HG03064 (cell line): ENCODE measurements around the gene CLBA1.
"Not testable (repeated sequence)": the region's sequence is repeated elsewhere in the genome, so short reads cannot be mapped to it uniquely, and the experiment has no call there.

Experiments used
- ATAC-seq: cut with Tn5 transposase; IDR thresholded peaks from one replicate; pipeline ENCODE4 v1.9.1; 2021; ENCODE audit warnings: low read depth; ENCODE audit not compliant: unreplicated experiment

CLBA1 gene

DNA sequence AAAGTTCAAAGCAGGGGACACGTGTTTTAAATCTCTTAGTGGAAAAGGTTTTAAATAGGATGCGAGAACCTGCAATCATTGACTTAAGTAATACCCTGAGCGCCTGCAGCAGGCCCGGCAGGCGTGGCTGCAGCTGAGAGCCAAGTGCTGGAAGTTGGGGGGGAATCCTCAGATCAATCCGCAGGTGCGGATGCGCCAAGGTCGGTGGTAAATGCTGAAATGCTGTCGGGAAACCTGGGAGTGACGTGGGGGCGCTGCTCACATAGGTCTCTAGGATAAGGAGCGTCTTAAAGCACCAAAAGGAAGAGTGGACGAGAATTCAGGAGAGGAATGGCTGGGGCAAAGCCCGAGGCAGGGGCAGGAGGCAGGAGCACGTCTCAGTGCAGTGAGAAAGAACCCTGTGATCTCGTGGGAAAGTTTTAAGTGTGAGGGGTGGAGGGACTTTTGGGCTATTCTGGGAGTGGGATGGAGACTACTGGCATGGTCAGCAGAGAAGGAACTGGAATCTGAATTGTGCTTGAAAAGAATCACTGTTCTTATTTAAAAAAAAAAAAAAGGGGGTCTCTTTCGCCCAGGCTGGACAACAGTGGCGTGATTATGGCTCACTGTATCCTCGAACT, 36.2 kb downstream of the CLBA1 start:
- no peak for ATAC-seq

DNA sequence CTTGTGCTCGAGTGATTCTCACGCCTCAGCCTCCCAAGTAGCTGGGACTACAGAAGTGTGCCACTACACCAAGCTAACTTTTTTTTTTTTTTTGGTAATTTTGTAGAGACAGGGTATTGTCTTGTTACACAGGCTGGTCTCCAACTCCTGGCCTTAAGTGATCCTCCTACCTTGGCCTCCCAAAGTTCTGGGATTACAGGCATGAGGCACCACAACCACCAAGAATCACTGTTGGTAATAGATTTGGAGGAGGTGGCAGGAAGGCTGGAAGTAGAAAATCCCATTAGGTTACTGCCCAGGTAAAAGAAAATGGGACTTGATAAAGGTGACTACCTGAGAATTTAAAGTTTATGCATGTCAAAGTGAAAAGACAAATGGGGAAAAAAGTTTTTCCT, 36.7 kb downstream of the CLBA1 start:
- ATAC-seq: no peak

DNA sequence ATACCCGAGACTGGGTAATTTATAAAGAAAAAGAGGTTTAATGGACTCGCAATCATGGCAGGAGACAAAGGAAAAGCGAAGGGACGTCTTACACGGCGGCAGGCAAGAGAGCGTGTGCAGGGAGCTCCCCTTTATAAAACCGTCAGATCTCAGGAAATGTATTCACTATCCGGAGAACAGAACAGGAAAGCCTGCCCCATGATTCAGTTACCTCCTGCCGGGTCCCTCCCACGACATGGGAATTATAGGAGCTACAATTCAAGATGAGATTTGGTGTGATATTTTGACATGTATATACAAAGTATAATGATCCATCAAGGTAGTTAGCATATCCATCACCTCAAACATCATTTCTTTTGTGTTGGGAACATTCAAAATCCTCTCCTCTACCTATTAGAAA, 37.6 kb downstream of the CLBA1 start:
- no peak for ATAC-seq

DNA sequence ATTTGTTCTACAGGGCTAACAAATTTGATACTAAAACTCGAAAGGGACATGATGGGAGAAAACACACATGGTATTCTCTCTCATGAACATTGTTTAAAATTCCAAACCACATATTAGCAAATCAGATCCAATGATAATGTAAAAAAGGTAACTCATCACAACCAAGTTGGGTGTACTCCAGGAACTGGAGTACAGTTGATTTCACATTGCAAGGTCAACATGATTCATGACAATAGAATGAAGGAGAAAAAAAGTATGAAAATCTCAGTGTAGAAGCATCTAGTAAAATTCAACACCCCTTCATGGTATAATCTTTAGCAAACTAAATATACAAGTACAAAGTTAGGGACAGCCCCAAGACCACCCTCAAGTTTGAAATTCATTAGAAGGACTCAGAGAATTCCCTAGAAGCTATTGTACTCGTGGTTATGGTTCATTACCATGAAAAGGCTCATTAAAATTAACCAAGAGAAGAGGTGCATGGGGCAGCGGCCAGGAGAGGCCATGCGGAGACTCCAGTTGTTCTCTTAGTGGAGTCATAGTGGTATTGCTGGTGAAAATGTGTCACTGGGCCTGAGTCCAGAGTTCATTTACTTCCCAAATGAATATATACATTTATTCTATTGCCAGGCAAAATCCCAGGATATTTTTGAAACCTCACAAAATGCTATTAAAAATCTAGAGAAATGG, 38.3 kb downstream of the CLBA1 start:
- no peak for ATAC-seq

DNA sequence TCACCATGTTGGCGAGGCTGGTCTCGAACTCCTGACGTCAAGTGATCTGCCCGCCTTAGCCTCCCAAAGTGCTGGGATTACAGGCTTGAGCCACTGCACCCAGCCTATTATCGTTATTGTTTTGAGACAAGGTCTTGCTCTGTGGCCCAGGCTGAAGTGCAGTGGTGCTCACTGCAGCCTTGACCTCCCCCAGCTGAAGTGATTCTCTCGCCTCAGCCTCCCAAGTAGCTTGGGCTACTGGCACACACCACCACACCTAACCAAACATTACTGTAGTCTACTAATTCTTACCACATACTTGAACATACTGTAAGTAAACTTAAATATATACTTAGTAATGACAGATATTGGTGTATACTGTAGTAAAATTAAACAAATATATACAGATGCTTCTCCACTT, 39.8 kb downstream of the CLBA1 start:
- ATAC-seq: no peak

DNA sequence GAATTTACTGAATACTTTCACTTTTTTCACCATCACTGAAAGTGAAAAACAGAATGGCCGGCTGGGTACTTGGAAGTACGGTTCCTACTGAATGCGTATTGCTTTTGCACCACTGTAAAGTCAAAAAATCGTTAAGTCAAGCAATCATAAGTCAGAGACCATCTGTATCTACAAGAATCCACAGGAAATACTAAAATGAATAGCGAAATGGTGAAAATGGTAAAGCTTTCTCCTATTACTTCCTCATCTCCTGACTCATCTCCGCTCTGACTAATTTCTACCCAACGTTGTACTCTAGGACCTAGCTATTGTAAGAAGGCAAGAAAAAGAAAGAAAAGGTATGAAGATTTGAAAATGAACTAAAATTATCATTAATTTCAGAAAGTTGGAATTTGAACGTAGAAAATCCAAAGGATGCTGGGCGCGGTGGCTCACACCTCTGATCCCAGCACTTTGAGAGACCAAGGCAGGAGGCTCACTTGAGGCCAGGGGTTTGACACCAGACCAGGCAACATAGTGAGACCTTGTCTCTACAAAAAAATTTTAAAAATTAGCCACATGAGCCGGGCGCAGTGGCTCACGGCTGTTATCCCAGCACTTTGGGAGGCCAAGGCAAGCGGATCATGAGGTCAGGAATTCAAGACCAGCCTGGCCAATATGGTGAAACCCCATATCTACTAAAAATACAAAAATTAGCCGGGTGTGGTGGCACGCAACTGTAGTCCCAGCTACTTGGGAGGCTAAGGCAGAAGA, 40.6 kb downstream of the CLBA1 start:
- ATAC-seq: no peak

DNA sequence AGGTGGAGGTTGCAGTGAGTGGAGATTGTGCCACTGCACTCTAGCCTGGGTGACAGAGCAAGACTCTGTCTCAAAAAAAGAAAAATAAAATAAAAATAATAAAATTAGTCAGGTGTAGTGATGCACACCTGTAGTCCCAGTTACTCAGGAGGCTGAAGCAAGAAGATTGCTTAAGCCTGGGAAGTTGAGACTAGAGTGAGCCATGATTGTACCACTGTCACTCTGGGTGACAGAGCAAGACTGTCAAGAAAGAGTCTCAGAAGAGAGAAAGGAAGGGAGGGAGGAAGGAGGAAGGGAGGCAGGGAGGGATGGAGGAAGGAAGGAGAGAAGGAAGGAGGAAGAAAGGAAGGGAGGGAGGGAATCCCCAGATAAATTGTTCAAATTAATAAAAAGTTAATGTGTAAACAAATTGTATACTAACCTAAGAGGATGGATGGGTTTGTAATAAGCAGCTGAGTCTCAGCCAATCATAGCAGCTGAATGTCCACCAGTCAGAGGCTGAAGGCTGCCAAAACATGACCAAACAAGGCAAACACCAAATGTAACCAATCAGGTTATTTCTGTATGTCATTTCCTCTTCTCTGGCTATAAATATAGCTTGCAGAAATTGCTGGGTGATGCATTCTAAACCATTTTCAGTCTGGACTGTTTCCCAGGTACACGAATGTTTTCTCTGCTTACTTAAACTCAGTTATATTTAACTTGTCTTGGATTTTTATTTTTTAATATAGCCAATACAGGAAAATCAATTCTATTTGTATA, 41.4 kb downstream of the CLBA1 start:
- ATAC-seq: no peak

DNA sequence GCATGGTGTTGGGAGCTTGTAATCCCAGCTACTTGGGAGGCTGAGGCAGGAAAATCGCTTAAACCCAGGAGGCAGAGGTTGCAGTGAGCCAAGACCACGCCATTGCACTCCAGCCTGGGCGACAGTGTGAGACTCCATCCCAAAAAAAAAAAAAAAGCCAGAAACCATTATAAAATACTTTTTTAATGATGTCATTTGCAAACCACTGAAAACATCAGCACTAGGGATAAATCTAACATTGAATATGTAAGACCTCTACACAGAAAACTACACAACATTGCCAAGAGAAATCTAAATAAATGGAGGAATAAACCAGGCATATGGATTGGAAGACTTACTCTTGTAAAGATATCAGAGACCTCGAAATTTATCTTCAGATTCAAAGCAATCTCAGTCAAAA, 42.1 kb downstream of the CLBA1 start:
- not testable (repeated sequence) for ATAC-seq

DNA sequence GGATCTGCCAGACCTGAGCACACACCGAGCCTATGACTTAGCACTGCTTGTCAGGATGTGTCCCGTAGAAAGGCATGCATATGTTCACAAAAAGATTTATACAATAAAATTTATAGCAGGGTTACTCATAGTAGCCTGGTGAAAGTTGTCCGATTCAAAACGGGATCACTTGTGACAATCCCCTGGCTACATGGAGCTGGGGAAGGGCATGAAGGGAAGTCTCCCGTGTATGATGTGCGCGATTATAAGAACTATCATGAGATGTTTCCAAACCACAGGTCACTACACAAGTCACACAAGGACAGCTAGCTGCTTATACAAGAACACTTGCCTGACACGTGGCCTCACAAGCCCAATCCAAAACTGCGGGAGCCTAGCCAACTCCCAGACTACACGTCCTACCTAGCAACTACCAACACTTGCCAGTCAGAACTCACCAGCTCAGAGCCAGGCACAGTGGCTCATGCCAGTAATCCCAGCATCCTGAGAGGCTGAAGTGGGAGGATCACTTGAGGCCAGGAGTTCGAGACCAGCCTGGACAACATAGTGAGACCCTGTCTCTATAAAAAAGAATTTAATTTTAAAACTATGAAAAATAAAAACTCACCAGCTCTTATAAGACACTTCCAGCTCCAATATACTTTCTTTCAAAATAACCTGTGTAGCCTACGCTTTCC, 42.8 kb downstream of the CLBA1 start:
- no peak for ATAC-seq

DNA sequence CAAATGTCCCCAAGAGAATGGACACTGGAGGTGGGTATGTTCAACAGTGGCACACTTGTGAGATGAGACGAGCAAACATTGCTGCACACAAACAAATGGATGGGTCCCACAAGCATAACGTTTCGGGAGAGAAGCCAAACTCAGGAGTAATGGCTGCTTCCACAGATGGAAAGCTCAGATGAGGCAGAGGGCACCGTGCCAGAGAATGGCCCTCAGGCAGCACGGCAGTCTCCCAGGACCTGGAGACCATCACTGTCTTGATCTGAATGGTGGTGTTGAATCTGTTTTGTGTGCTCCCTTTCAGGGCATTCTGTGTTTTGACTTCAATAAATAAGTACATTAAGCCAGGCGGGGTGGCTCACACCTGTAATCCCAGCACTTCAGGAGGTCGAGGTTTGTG, 43.8 kb downstream of the CLBA1 start:
- no peak for ATAC-seq

DNA sequence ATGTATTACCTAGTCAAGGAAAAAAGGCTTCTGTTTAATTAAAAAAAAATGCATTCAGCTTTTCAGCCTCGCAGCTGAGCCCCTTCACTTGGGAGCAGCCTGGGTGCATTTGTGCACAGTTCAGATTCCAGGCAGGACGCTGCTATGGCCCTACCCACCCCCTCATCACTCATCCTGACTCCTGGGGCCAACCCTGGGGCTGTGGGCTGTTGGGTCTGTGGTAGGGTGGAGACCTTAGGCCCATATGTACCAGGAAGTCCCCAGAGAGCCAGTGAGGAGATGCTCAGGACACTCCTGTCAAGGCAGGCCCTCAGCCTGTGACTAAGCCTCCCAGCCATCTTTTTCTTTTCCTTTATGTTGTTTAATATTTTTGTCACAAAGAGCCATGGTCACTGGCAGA, 44.6 kb downstream of the CLBA1 start:
- no peak for ATAC-seq

DNA sequence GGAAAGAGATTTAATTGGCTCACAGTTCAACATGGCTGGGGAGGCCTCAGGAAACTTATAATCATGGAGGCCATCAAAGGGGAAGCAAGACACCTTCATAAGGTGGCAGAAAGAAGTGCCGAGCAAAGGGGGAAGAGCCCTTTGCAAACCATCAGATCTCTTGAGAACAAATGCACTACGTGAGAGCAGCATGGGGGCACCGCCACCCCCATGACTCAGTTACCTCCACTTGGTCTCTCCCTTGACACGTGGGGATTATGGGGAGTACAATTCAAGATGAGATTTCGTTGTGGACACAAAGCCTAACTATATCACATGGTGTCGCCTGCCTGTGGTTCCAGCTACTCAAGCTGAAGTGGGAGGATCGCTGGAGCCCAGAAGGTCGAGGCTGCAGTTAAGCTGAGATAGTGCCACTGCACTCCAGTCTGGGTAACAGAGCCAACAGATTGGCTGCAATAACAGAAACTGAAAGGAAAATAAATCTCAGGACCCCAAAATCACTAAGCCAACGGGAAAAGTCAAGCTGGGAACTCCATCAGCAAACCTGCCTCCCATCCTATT, 45.3 kb downstream of the CLBA1 start:
- ATAC-seq: no peak

DNA sequence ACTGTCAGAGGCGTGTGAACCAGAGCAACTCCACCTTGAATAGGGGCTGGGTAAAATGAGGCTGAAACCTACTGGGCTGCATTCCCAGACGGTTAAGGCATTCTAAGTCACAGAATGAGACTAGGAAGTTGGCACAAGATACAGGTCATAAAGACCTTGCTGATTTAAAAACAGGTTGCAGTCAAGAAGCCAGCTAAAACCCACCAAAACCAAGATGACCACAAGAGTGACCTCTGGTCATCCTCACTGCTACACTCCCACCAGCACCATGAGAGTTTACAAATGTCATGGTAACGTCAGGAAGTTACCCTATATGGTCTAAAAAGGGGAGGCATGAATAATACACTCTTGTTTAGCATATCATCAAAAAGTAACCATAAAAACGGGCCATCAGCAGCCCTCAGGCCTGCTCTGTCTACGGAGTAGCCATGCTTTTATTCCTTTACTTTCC, 46.9 kb downstream of the CLBA1 start:
- not testable (repeated sequence) for ATAC-seq

DNA sequence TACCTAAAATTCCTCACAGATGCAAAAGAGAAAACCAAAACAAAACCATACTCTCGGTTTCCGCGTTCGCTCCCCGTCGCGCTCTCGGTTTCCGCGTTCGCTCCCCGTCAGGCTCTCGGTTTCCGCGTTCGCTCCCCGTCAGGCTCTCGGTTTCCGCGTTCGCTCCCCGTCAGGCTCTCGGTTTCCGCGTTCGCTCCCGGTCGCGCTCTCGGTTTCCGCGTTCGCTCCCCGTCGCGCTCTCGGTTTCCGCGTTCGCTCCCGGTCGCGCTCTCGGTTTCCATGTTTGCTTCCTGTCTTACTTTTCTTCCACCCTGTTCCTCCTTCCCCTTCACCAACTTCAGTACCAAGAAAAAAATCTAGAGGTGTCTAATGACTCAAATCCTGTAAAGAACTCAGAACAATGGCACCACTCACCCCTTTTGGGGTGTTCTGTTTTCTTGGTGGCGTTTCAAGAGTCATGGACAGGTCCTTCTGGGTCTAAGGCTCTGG, 47.9 kb downstream of the CLBA1 start:
- ATAC-seq: not testable (repeated sequence)

DNA sequence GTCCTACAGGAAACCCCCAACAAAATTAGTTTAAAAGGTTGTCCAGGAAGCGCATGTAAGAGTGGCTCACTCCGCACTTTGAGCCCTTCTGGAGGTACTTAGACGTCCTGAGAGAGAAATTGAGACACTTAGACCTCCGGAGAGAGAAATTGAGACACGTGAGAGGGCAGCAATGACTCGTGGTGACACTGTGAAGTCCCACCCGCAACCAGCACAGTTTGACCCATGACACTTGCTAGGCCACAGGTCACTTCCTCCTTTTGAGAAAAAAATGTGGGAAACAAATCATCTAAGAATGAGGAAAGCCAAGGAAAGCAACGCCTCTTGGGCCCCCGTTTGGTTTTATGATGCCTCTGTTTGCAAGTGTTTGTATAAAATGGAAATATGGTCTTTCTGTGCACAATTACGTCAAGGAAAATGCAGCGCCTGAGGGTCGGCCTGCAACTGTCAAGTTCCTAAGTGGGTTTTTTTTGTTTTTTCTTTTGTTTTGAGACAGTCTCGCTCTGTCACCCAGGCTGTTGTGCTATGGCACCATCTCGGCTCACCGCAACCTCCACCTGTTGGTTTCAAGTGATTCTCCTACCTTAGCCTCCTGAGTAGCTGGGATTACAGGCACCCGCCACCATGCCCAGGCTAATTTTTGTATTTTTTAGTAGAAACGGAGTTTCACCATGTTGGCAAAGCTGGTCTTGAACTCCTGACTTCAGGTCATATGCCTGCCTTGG, 48.9 kb downstream of the CLBA1 start:
- no peak for ATAC-seq

DNA sequence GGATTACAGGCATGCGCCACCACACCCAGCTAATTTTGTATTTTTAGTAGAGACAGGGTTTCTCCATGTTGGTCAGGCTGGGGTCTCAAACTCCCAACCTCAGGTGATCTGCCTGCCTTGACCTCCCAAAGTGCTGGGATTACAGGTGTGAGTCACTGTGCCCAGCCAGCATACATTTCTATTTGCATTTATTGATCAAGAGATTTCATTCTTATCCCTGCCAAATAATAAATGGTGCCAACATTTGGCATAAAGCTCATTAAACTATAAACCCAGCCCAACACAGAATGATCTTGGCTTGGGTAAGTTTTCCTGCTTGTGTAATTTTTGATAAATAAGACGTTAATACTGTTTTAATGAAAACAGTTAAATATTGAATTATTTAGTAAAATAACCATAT, 50.0 kb downstream of the CLBA1 start:
- not testable (repeated sequence) for ATAC-seq

DNA sequence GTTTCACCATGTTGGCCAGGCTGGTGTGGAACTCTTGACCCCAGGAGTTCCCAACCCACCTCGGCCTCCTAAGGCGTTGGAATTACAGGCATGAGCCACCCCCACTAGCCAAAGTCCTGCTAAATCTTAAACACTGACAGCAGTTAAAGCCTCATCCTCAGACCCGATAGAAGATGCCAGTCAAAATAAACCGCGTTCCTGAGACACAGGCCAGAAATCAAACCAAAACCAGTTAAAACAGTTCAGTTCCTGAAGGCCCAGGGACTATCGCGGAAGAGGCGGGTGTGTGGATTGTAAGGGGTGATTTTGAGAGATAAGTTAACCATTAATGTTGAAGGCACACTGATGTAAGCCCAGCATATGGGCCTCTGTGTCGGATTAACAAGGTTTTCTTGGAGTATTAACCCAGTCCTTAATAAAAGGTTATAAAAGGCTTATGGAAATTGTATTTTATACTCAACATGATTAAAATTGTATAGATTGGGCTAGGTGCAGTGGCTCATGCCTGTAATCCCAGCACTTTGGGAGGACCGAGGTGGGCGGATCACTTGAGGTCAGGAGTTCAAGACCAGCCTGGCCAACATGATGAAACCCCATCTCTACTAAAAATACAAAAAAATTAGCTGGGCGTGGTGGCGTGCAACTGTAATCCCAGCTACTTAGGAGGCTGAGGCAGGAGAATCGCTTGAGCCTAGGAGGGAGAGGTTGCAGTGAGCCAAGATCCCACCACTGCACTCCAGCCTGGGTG, 54.0 kb downstream of the CLBA1 start:
- no peak for ATAC-seq

DNA sequence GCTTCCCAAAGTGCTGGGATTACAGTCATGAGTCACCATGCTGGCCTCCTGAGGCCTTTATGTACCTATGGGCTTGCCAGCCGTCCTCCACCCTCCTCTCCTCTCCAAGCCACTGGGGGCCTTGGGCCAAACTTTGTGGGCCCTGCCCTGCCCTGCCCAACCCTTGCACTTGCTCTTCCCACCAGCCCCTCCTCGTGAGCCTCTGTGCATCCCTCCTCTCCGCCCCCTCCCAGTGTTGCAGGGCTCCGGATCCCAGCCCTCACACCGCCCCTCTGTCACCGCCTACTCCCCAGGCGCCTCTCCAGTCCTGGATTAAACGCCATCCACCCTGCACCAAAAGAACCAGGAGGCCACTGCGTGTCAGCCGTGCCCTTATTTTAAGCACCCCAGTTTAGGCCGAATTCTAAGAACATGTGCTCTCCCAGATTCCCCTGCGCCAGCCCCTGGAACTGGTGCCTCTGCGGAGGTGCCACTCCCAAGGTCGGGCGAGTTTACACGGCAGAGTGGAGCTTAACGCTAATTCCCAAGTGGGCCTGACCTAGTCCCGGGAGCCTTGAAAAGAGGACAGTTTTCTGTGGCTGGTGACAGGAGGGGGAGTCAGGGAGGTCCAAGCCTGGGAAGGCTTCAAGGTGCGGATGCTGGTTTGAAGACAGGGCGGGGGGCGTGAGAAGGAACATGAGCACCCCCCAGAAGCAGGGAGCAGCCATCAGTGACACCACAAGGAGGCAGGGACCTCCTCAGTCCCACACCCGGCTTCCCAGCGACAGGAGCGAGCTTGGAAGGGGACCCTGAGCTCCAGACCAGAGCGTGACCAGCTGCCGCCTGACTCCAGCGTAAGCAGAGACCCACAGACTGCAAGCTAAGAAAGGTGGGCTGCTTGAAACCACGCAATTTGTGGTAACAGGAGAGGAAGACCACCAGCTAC, 56.5 kb downstream of the CLBA1 start:
- ATAC-seq: no peak
